HL-60/S4 treated with phorbol 12-myristate 13-acetate at 8.2 ng/mL for 4 days and 3 days (cell line): Measurements from ENCODE around the gene CA11.

Experiments used
- in situ Hi-C: fragments of 300-500 bp; cut with MboI; formaldehyde crosslinking; loops from 2 replicates; pipeline ENCODE4 v1.15.0; 2022; ENCODE audit warnings: low sequenced_read_pairs

CA11 gene

DNA sequence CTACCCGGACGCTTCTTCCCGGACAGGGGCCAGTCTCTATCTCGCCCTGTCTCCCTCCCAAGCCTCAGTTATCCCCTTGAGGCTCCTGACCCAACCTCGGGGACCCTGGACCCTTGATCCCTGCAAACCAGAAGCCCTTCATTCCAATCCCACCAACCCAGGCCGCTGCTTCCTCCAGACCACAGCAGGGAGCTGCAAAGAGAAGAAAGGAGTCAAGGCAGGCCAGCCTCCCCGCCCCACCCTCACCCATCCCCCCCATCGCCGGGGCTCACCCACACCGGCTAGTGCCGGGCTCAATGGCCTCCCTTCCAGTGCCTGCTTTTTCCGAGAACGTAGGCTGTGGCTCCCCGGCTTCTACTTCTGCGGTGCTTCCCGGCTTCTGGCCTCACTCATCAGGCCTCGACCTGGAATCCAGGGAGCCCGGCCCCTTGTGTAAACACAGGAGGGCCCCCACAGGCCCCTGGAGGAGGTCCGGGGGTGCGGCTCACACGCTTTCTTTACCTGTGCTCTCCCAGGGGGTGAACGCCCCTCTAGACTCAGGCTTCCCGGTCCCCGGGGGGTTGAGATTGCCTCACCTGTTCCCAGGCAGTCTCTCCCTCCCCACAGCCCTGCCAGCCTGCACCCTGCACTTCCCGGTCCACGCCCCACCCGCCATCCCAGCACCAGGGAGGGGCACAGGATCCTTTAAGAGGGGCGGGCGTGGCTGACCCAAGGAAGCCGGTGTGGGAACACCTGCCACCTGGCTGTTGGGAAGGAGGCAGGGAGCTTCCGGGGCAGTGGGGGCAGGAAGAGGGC lies 31.4 kb downstream of the CA11 start, which contains the start of gene FAM83E:
TSS of gene FAM83E (minus strand) at position 641 of the 795 bp plus-strand sequence. CDS start 1,704 bp downstream, outside the sequence.
- in situ Hi-C loops: no loop called here

- in situ Hi-C loops: no loop called here
Measured at GRCh38 chr19:48613852-48614435, 32.0 kb downstream of the CA11 start.

DNA sequence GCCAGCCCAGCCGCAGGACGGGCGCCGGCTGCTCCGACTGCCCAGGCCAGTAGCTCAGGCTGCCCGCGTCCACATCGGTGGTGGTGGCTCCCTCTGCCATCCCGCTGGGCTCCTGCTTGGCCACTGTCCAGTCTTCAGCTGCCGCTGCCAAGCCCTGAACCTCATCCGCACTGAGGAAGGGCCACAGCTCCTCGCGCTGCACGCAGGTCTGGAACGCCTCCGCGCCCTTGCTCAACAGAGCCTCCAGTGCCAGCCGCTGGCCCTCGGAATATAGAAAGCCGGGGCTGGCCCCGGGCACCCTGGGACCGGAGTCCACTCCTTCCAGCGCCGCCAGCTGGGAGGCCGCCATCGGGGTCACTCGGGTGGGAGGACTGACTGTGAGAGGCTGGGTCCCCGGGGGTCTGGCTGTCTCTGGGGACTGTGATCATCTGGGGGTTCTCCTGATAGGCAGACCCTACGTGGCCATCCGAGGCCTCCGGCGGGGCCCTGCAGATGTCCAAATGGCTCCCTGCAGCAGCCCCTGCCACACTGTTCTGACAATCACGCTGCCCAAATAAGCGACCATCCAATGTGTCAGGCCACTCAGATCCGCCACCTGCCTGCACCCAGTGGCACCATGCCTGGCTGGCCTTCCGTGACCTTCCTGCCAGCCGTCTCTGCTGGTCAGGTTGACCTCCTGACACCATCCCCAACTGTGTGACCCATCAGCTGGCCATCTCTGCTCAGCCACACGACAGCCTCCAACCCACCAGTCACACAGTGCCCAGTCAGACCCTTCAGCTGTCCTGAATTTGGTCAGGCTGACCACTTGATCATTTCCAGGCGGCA lies 32.7 kb downstream of the CA11 start:
- in situ Hi-C loops: no loop called here

- in situ Hi-C loops: no loop called here
Measured at GRCh38 chr19:48611872-48612271, 34.1 kb downstream of the CA11 start.

DNA sequence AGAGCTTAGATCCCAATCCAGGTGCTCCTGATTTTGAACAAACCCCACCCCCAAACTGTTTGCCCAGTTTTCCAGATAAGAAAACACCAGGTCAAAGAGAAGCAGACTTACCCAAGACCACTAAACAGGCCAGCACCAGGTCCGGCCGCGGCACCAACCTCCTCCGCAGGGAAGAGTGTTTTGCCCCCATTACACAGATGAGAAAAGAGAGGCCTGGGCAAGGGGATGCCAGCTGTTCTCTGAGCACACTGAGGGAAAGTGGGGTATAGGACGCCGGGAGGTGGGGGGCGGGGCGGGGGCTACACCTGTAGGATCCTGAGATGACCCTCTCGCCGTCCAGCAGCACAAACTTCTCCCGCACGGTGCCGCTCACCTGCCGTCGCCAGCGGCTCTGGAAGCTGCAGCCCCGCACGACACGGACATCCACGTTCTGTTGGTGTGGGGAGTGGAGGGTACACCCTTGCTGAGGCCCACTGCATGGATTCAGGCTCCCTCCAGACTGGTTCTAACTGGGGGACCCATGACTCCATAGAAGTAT lies 36.3 kb downstream of the CA11 start:
- in situ Hi-C loops: no loop called here

- in situ Hi-C loops: no loop called here
Measured at GRCh38 chr19:48608798-48609263, 37.2 kb downstream of the CA11 start.

DNA sequence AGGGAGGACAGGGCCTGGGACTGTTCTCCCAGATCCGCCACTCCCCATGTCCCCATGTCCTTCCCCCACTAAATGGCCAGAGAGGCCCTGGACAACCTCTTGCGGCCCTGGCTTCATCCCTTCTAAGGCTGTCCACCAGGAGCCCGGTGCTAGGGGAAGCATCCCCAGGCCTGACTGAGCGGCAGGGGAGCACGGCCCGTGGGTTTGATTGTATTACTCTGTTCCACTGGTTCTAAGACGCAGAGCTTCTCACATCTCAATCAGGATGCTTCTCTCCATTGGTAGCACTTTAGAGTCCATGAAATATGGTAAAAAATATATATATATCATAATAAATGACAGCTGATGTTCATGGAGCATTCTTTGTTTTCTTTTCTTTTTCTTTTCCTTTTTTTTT lies 38.6 kb downstream of the CA11 start:
- in situ Hi-C loops: no loop called here

DNA sequence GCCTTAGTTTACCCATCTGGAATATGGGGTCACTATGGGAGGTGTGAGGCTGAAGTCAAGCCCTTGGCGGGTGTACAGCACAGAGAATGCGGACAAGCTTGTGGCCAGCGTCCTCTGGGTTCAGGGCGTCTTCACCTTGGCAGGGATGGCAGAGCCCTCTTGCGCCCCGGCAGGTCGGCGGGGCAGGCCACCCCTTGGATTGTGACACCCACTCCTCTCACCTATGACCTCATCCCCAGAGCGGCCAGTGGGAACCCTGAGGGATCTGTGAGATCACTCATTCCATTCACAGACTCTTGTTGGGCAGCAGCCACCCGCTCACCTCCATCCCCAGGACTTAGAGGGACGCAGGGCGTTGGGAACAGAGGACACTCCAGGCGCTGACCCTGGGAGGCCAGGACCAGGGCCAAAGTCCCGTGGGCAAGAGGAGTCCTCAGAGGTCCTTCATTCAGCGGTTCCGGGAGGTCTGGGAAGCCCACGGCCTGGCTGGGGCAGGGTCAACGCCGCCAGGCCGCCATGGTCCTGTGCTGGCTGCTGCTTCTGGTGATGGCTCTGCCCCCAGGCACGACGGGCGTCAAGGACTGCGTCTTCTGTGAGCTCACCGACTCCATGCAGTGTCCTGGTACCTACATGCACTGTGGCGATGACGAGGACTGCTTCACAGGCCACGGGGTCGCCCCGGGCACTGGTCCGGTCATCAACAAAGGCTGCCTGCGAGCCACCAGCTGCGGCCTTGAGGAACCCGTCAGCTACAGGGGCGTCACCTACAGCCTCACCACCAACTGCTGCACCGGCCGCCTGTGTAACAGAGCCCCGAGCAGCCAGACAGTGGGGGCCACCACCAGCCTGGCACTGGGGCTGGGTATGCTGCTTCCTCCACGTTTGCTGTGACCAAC lies 39.3 kb downstream of the CA11 start, which contains the start of gene SPACA4:
TSS of gene SPACA4 (plus strand) at position 280 of the 896 bp plus-strand sequence. CDS start at position 517, 237 bp downstream.
- in situ Hi-C loops: no loop called here

DNA sequence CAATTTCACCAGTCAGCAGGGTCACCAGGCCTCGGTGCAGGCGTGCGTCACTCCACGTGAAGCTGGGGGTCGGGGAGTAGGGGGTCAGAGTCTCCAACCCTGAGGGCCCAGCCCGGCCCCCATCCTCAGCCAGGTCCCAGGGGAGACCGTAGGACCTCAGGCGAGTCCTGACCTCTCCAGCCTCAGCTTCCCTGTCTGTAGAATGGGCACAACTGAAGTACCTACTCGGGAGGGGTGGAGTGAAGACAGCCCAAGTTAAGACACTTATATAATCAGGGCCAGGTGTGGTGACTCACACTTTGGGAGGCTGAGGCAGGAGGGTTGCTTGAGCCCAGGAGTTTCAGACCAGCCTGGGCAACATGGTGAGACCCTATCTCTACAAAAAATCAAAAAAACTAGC lies 42.1 kb downstream of the CA11 start:
- in situ Hi-C loops: no loop called here

DNA sequence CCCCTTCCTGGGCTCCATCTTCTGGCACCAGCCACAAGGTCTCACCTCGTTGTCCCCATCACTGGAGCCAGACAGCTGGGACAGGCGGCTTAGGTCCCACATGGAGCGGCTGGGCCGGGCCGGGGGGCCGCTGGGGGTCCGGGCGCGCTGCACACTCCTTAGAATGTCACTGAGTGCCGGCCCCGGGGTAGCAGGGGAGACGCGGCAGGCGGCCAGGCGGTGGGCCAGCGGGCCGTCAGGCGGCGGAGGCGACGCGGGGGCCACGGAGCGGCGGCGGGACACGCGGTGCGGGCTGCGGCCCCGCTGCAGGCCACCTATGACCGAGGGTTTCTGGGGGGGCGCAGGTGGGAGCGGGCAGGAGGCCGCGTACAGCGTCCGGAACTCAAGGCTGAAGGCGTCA lies 42.5 kb downstream of the CA11 start:
- in situ Hi-C loops: no loop called here

DNA sequence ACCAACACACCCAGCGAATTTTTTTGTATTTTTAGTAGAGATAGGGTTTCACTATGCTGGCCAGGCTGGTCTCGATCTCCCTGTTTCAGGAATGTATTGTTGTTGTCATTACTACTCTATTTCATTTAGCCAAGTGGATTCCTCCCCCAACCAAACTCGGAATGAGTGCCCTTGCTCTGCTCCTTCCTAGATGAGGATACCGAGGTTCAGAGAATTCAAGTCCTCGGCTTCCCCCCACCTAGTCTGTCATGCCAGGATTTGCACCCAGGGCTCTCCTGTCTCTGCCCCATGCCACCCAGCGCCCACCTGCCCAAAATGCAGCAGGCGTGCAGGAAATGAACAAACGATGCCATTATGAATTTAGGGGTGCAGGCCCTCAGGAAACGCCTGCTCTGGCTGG lies 43.0 kb downstream of the CA11 start:
- in situ Hi-C loops: no loop called here

GRCh38 chr19:48600679-48601417 lies 45.1 kb downstream of the CA11 start:
- in situ Hi-C loops: no loop called here

- in situ Hi-C loops: loop anchor here (25.0 kb wide), 1 partner anchor 287 kb away; a partner anchor contains a TSS
Measured at GRCh38 chr19:48598996-48599700, 46.8 kb downstream of the CA11 start.

- in situ Hi-C loops: loop anchor here (25.0 kb wide), 1 partner anchor 285 kb away; a partner anchor contains a TSS
Measured at GRCh38 chr19:48596679-48597465, 49.1 kb downstream of the CA11 start.

GRCh38 chr19:48596237-48596636 lies 49.8 kb downstream of the CA11 start:
- in situ Hi-C loops: loop anchor here (25.0 kb wide), 1 partner anchor 284 kb away; a partner anchor contains a TSS

DNA sequence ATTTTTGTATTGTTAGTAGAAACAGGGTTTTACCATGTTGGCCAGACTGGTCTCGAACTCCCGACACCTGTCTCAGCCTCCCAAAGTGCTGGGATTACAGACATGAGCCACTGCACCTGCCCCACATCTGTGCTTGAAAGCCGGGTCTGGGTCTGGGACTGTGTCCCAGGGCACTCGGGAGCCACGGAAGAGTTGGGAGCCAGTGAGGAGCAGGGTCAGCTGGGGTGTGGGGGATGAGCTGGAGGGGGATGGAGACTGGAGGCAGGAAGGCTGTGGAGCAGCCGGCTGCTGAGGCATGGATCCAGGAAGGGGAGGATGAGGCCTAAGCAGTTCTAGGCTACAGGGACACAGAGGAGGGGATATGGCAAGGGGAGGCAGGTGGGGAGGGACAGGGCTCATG lies 50.2 kb downstream of the CA11 start:
- in situ Hi-C loops: loop anchor here (25.0 kb wide), 1 partner anchor 284 kb away; a partner anchor contains a TSS

DNA sequence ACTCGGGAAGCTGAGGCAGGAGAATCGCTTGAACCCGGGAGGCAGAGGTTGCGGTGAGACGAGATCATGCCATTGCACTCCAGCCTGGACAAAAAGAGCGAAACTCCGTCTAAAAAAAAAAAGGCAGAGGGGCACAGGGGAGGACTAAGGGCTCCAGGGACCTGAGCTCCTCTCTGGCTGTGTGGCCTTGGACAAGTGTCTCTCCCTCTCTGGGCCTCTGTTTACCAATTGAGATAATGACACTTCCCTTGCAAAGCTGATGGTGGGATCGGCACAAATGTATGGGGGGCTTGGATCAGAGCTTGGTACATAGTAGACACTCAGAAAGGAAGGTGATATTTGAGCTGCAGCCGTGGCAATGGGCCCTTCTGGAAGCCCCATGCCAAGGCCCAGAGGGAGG lies 50.8 kb downstream of the CA11 start:
- in situ Hi-C loops: loop anchor here (25.0 kb wide), 1 partner anchor 283 kb away; a partner anchor contains a TSS

DNA sequence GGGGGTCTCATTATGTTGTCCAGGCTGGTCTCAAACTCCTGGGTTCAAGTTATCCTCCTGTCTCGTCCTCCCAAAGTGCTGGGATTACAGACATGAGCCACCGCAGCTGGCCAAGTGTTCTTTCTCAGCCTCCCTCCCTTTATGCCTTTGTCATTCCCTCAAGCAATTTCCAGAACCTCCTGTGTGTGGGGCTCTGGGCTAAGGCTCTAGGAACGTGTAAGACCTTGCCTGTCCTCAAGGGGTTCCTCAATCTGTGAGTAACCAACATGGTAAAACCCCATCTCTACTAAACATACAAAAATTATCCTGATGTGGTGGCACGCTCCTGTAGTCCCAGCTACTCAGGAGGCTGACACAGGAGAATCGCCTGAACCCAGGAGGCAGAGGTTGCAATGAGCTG lies 55.0 kb downstream of the CA11 start:
- in situ Hi-C loops: loop anchor here (25.0 kb wide), 1 partner anchor 279 kb away; a partner anchor contains a TSS
